Body of pancreas (tissue), 4 donors: ENCODE data around the gene CFAP58.

Source experiments
- POLR2A ChIP-seq, 3 donors: fragments of 450-650 bp; IDR thresholded peaks; one replicate each; pipeline ENCODE4 v1.6.1; 2016; ENCODE audit warnings: antibody characterized with exemption in 3 of 3, mild to moderate bottlenecking in 2 of 3
- TF ChIP-seq, protein P1 (sequence below), 7 experiments: fragments of 450-650 bp in 4 of 7; fragments of 200-600 bp in 3 of 7; sonication (generic) in 3 of 7; IDR thresholded peaks; one replicate each; pipeline ENCODE4 v1.5.1; 2016 to 2019; ENCODE audit warnings: antibody characterized with exemption in 7 of 7

- TF ChIP-seq, protein P1, sequence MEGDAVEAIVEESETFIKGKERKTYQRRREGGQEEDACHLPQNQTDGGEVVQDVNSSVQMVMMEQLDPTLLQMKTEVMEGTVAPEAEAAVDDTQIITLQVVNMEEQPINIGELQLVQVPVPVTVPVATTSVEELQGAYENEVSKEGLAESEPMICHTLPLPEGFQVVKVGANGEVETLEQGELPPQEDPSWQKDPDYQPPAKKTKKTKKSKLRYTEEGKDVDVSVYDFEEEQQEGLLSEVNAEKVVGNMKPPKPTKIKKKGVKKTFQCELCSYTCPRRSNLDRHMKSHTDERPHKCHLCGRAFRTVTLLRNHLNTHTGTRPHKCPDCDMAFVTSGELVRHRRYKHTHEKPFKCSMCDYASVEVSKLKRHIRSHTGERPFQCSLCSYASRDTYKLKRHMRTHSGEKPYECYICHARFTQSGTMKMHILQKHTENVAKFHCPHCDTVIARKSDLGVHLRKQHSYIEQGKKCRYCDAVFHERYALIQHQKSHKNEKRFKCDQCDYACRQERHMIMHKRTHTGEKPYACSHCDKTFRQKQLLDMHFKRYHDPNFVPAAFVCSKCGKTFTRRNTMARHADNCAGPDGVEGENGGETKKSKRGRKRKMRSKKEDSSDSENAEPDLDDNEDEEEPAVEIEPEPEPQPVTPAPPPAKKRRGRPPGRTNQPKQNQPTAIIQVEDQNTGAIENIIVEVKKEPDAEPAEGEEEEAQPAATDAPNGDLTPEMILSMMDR (IDR thresholded peaks at IDR 0.05) = no peak
- no peak for TF ChIP-seq POLR2A (IDR thresholded peaks at IDR 0.05)
These were observed 49.3 kb upstream of the CFAP58 start for GRCh38 chr10:104304356-104304745.
